GM19023 (cell line): ENCODE measurements around the gene CDH11.
A peak's percentile ranks its signal among the peaks of the same experiment; 100 is the strongest.

Experiments used
- ATAC-seq: cut with Tn5 transposase; IDR thresholded peaks from one replicate; pipeline ENCODE4 v1.9.1; 2021; ENCODE audit warnings: mild to moderate bottlenecking, moderate library complexity; ENCODE audit not compliant: unreplicated experiment

CDH11 gene

DNA sequence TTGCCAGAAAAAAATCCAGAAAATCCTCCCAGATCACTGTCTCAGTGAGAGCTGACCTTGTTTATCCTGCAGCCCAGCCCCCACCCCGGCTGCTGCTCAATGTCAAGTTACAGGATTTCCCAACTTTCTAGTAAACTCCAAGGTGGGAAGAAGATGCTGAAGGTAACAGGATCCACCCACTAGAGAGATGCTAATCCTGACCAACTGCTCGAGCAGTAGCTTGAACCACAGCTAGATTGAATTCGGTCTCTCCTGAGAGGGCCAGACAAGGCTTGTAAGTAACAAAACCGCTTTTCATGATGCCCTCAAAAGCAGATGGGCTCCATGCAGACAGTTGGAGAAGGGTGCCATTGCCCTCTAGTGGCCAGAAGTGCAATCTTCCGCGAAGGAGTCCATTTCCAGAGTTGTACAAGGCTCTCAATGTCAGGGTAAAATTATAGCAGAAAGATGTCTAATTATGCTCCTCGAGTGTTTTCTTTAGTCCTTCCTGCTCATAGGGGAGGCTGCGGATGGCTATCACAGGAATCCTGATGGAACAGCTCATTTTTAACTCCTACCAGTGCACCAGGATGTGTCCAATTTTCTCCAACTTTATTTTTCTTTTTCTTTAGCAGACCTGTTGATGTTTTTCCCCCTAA is 3.9 kb downstream of the CDH11 start:
- ATAC-seq, result peak; percentile 89

DNA sequence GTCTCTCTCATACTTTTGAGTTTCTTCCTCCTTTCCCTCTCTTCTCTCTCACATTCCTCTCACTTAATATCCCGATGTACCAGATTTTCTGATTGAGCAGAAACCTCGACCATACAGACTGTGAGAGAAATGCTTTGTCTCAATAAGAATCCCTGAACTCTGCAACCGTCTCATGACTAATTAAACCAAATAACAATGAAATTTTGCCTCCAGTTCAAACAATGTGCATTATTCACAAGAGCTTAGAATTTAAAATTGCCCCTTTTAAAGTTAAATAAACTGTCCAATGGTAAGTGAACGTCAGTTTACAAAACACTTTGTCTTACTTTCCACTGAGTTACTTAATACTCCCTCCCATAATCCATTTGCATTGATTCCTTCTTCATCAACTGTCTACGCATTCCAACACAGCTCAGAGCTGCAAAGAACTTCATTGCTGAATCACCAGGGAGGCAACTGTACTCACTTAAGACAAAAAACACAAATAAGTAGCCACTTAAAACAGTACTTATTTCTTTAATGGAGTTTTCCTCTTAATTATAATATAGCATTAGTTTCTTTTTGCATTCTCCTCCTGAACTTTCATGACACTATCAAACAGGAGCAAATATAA is 4.9 kb downstream of the CDH11 start:
- ATAC-seq, result no peak

DNA sequence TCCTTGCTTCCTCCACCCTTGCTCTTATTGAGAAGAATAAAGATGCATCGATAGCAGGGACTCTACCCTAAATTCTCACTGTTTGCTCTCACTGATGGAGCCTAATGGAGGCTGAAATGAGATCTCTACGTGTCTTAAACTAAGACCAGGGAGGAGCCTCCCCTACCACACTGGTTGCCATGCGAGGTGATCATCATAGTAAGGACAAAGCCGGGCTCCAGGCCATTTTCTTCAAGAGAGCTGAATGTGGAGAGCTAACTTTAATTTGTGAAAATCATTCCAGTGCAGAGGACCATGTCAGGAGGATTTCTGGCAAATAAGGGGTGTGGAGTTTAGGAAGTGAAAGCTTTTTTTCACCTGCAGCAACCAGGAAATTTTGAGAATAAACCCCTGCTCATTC is 5.6 kb downstream of the CDH11 start:
- ATAC-seq, result no peak

DNA sequence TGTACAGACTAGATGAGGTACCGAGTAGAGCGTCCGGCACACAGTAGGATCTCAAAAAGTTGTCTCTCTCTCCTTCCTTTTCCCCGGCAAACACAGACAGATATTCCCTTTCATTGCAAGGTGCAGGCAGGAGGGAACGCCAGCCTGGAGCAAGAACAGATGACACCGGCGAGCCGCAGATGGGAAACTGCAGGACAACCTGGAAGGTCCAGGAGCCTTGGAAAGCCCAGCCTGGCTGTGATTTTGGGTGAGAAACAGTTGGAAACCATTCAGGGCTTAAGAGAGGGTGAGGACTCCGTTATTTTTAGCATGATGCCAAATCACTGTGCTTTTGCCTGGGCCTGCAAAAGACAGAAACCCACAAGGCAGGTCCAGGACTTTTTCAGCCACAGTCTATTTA is 7.3 kb downstream of the CDH11 start:
- no peak for ATAC-seq

DNA sequence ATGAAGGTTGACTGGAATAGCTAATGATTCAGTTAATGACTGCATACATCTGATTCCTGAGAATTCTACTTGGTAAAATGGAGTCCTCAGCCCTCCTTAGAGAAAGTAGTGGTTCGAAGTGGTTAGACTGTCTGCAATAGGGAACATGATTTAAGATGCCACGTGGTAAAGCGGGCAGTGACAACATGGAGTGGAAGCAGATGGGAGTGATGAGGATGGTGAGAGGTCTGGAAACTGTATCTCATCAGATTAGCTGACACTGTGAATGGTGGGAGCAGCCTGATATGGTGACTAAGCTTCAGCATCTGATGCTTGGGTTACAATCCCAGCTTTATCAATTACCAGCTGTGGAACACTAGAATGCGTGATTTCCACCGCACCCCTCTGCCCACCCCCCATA is 8.4 kb downstream of the CDH11 start:
- no peak for ATAC-seq

DNA sequence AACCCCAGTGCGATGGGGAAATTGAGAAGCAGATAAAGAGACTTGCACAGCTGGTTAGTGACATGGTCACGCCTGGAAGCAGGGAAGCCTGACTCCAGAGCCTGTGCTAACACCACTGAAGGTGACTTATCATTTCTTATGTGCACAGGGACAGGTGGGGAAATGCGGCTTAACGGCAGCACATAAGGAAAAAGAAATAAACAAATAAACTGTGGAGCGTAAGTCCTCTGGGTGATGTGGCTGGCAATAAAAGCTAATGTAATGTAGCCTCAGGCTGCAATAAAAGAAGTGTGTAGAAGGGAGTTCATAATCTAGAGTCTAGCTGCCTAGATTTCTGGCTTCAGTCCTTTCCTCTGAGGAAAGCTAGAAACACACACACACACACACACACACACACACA is 10.6 kb downstream of the CDH11 start:
- ATAC-seq, result no peak

DNA sequence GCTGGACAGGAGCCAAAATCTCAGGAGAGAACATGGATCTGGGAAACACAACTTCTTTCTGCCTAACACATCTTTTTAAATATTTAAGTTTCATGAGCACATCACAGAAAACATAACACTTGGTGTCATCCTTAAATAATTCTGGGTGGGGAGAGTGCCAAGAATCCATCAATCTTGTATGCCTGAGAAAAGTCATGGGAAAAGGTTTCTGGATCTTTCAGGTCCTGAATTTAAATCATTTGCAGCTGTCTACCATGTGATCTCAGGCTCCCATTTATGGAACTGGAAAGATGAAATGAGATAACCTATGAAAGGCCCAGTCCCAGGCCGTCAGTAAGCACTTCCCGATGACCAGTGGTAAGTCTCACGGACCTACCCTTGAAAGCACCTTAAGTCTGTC is 15.1 kb downstream of the CDH11 start:
- ATAC-seq, result no peak

DNA sequence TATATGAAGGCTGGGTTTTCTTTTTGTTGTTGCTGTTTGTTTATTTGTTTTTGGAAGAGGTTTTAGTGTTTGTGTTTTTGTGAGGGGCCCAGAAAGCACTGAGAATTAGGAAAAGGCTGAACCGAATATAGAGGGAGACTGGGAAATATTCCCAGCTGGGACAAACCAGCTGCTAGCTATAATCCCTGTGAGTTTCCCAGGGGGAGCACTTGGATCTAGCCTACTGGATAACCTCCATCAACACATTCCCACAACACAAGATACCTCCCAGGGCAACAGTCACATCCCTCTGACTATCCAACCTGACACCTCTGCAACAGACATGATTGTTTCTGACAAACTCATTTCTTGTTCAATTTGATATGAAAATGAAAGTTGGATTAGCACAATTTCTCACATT is 16.7 kb downstream of the CDH11 start:
- no peak for ATAC-seq

DNA sequence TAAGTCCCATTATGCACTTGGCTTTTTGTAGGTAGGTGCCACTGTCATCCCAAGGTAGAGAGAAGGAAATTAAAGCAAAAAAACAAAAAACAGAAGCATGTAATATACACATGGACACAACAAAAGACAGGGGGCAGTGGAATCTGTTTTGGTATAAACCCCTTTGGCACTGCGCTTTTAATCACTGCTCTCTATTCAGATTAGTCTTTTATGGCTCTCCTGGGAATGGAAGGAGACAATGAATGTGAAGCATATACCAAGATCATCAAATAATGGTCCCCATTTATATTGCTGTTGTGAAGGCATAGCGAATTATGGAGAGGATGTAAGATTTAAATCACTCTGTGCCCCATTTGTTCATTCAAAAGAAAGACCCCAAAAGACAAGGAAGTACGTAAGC is 17.4 kb downstream of the CDH11 start:
- ATAC-seq, result no peak

DNA sequence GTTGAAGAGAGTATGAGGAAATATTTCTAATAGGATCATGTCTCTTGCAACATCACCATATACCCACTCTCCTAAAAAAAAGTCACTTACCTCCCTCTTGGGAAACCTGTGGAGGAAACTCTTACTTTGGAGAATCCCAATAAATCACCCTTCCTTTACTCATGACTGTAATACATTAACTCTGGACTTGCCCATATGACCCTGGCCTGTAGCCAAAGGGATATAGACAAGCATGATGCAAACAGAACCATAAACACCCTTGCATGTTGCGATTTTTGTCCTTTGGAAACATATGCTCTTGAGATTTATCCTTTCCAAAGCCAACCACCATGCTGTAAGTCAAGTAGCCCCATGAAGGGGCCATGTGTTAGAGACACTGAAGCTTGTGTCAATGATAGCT is 19.5 kb downstream of the CDH11 start:
- no peak for ATAC-seq

DNA sequence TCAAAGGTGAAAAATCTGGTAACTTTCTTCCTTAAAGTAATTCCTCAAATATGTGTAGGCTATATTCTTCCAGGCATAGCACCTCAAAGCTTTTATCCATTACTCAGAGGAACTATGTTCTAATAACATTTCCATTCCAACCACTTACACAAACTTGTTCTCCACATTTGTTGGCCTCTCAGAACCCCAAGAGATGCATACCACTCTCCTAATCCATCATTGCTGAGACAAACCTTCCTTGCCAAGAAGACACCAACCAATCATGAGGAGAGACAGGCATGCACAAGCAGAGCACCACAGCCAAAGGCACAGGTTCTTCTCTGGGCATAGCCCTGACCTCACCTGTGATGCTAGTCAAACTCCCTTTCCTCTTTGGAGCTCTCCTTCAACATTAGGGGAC is 20.9 kb downstream of the CDH11 start:
- no peak for ATAC-seq

DNA sequence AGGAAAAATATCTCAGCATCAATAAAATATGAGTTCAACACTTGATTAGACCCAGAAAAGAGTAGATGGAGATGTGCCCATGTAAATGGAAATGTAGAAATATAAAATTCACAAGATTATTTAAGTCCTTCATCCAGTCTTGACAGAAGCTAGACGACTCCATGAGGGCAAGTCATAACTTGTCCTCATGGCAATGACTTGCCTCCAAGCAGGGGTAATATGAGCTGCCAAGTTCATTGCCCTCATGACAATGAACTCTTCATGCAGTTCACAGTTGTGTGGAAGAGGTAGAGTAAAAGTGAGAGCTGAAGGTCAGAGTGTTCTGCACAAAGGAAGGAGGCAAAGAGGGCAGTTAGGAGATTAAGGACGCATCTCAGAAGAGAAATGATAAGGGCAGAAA is 22.3 kb downstream of the CDH11 start:
- no peak for ATAC-seq

DNA sequence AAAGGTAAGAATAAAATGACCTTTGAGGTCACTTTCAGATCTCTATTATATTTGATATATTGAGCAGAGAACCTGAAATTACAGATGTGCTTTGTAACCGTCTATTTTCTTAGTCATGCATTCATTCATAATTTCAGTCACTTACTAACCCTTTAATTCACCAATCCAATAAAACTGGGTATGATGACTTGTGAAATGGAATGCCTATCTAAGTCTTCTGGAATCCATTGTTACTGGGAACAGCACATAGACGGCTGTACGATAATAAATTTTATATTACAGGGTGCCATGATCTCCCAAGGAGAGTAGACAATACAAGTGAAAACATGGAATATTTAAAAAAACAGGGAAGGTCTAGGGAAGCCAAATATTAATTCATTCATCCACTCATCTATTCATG is 22.9 kb downstream of the CDH11 start:
- no peak for ATAC-seq

DNA sequence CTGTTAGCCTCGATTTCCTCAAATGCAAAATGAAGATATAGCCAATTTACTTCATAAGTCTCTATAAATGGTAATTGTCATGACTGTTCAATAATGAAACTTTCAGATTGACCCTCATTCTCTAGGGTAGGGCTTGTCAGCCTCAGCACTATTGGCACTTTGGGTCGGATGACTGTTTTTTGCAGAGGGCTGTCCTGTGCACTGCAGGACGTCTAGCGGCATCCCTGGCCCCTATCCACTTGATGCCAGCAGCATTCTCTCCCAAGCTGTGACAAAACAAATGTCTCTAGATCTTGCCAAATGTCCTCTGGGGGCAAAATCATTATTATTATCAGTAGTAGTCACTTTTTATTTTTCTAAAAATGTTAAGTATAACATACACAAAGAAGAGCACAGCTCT is 24.6 kb downstream of the CDH11 start:
- no peak for ATAC-seq

DNA sequence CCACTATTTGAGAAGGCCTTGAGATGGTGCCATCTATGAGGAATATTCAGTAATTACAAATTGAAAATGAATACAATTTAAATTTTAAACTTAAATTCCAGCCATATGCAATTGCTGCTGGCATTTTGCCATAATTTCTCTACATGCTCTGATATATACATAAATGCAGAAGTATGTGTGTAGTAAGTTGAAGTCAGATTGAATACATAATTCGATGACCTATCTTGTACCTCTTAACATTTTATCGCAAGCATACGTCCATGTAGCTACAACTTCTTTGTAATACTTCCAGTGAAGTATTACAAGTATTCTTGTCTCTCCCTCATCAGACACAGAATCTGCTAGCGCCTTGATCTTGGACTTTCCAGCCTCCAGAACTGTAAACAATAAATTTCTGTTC is 26.0 kb downstream of the CDH11 start:
- no peak for ATAC-seq

DNA sequence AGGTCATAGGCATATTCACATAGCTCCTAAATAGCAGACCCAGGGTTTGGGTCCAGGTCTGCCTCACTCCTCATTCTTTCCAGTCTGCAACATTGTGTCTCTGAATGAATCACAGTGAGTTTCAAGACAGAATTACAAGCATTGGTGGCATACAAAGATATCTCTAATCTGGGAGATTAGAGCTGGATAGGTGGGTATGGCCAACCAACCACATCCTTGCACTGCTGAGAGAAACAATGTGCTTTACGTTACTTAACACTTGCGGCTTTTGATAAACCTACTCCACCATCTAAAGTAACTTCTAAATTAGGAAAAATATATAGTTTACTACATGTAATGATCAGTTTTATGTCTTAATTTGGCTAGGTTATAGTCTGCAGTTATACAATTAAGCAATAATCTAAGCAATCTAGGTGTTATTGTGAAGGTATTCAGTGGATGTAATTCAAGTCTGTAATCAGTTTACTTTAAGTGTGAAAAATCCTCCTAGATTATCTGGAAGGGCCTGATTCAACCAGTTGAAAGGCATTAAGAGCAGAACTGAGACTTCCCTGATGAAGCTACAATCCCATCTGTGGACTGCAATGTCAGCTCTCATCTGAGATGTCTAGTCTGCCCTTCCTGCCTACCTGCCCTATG is 26.7 kb downstream of the CDH11 start:
- ATAC-seq, result no peak

DNA sequence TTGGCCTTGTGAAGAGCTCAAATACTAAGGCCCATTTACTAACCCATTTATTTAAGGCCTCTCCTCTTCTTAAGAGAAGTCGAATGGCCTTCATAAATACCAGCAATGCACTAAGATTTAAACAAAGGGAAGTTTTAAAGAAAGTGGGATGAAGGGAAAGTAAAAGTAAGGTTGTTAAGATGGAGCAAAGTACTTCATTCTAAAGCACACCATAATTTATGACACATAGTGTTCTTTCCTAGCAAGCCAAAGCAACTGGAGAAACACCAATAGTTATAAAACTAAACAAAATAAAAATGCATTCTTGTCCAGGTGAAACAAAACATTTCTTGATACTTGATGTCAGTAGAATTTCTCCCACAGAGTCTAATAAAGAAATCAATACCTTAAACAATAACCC is 27.9 kb downstream of the CDH11 start:
- ATAC-seq, result no peak

DNA sequence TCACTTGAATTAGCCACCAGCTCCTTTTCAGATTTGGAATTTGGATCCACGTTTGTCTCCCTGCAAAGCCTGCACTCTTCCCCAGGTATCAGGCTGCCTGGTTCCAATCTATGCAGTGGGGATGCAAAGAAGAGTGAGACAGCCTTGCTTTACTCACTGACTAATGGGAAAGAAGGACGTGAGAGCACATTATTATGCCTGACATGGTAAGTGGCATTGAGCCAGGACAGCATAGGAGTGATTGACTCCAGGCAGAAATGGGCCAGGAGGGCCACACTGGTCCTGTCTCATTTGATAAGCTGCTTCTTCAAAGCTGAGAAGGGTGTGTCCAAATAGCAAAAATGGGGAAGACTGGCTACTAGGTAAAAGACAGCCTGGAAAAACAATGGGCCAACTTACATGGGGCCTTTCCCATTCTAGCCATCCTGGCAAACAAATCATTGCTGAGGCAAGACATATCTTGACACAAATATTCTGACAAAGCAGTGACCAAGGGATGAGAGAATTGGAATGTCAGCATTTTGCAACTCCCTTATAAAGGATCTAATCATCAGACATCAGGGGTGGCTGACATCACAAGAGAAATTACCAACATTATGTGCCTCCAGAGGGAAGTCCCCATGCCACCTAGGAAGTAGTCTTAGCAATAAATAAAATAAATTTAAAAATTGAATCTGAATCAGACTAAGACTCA is 38.6 kb downstream of the CDH11 start:
- no peak for ATAC-seq

DNA sequence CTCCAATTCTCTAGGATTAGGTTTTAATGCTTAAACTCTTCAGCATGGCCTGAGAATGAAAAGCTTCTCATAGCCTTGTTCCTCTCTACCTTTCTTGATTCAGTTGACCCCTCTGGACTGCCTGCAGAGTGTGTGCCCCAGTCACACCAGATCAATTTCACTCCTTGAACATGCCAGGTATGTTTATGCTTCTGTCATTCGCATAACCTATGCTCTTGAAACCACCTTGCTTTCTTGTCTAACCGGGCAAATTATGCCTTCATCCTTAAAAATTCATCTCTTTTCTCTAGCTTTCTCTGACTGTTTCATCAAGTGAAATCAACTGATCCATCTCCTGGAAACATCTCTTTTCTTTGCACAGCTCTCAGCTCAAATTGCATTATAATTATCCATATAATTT is 42.3 kb downstream of the CDH11 start:
- no peak for ATAC-seq

DNA sequence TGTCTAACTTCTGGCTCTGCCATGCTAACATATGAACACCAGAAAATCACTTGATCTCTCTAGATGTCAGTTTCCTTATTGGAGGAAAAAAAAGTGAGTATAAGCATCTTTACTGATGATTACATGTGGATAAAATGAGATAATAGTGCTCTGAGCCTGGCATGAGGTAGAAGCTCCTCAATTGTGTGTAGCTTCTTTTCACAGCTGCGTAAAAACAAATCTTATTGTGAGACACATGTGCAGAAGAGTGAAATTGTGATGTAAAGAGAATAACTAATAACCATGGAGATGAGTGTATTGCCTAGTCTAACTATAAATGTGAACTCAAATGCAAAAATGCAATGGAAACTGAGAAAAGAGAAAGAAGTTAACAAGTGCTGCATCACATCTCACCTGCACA is 44.7 kb downstream of the CDH11 start:
- no peak for ATAC-seq

DNA sequence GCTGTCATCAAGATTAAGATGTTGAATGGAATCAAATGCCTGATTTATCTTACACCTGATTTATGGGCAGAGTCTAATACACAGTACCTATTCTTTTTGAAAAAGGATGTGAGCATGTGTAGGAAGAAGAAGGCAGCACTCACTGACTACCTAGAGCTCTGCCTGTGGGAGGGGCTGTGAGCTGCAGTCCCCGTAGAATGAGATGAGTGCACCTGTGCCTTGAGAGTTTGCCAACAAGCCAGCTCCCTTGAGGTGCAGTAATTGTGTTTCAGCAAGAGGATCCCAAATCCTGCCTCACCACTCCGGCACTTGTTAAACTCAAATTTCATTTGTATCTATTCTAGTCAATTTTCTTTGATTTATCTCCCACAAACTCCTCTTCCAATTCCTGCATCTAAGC is 46.0 kb downstream of the CDH11 start:
- ATAC-seq, result no peak
